ENCODE measurements around the gene MSL3B.
A peak's percentile ranks its signal among the peaks of the same experiment; 100 is the strongest.
"Not testable (repeated sequence)": the region's sequence is repeated elsewhere in the genome, so short reads cannot be mapped to it uniquely, and the experiment has no call there.

- not testable (repeated sequence) for TF ChIP-seq POLR2A (IDR thresholded peaks at IDR 0.05; ENCODE audit: low read depth, low read length); POLR2AphosphoS5 (IDR thresholded peaks at IDR 0.05; ENCODE audit: low read depth, low read length); PAX5 (IDR thresholded peaks at IDR 0.05; ENCODE audit: insufficient read depth, low read length, severe bottlenecking); TAF1 (IDR thresholded peaks at IDR 0.05; ENCODE audit: low read depth, low read length); POU2F2 (IDR thresholded peaks at IDR 0.05; ENCODE audit: low read depth, low read length)
- TF ChIP-seq SPI1 (IDR thresholded peaks at IDR 0.05; ENCODE audit: low read depth, low read length): peak; percentile 88
Observed at GRCh38 chr2:233872125-233872524, 3.9 kb upstream of the MSL3B start.

All from GM12891 (cell line).